ENCODE data around the gene TRAPPC5.

- TF ChIP-seq REST (IDR thresholded peaks at IDR 0.05; ENCODE audit: unreplicated experiment) (no peak), CTCF (conservative IDR thresholded peaks at IDR 0.05; ENCODE audit: low read depth in 2 of 2) (no peak), EZH2 (IDR thresholded peaks at IDR 0.05; ENCODE audit: low read depth, unreplicated experiment) (no peak), POLR2AphosphoS5 (IDR thresholded peaks at IDR 0.05; ENCODE audit: low read depth) (no peak), ETS1 (IDR thresholded peaks at IDR 0.05) (no peak), EZH2phosphoT487 (IDR thresholded peaks at IDR 0.05; ENCODE audit: unreplicated experiment) (no peak), JUNB (IDR thresholded peaks at IDR 0.05; ENCODE audit: unreplicated experiment) (no peak), CREB1 (CRISPR knock-in tag; IDR thresholded peaks at IDR 0.05; ENCODE audit: low read depth) (no peak), ZNF114 (CRISPR knock-in tag; IDR thresholded peaks at IDR 0.05) (no peak)
Observed at GRCh38 chr19:7706955-7707456, 26.4 kb downstream of the TRAPPC5 start.
